Astrocyte of the spinal cord (primary cell): ENCODE data around the gene FHIT.

Experiments used
- DNase-seq: peaks from one replicate; pipeline ENCODE4 v3.0.0; 2011; ENCODE audit warnings: low read depth, low spot score
- H3K4me3 ChIP-seq: 2 replicates; pipeline ENCODE4 v1.5.1; 2011; ENCODE audit warnings: low read depth, mild to moderate bottlenecking, low read length, moderate library complexity
- in situ Hi-C: cut with HindIII; loops from 2 replicates; pipeline ENCODE4 v1.10.0; 2017; ENCODE audit warnings: low sequenced_read_pairs
- TF ChIP-seq, protein P1 (sequence below): IDR thresholded peaks from 2 replicates; pipeline ENCODE4 v1.5.1; 2012; ENCODE audit warnings: low read depth, mild to moderate bottlenecking, low read length, inconsistent platforms

The FHIT gene

DNA sequence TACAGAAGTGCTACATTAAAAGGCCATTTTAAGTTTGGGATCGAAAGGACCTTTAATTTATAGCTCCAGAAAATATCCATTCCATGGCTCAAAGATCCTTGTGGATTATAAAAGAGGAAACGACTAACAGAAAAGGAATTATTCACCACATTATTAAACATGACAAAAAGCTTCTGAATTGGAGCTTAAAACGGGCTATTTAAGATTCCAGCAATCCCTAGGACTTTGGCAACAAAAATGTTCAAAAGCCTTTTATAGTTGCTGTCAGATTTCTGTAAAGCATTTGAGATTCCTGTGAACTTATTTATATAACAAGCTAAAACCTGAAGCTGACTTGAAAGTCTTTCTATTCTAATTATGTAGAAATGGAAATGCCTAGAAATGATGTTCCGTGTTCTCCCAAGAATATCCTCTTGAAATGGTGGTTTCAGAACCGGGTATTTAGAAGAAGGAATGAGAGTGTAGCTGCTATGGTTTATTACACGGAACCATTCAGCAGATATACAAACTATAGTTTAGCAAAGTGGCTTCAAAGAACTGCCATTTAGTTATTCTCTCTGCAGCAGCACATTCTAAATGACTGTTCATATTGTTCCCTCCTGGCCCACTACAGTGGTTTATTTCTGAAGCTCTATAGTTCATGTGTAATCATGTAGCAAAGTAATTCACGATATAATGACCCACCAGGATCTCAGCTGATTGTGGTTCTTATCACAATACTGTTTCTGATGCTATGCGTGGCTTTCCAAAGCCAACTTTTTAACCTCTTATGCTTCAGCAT lies 961.7 kb downstream of the FHIT start:
- TF ChIP-seq, protein P1, sequence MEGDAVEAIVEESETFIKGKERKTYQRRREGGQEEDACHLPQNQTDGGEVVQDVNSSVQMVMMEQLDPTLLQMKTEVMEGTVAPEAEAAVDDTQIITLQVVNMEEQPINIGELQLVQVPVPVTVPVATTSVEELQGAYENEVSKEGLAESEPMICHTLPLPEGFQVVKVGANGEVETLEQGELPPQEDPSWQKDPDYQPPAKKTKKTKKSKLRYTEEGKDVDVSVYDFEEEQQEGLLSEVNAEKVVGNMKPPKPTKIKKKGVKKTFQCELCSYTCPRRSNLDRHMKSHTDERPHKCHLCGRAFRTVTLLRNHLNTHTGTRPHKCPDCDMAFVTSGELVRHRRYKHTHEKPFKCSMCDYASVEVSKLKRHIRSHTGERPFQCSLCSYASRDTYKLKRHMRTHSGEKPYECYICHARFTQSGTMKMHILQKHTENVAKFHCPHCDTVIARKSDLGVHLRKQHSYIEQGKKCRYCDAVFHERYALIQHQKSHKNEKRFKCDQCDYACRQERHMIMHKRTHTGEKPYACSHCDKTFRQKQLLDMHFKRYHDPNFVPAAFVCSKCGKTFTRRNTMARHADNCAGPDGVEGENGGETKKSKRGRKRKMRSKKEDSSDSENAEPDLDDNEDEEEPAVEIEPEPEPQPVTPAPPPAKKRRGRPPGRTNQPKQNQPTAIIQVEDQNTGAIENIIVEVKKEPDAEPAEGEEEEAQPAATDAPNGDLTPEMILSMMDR, result no peak
- no peak overlapping the region for H3K4me3 ChIP-seq
- DNase-seq, result no peak
- in situ Hi-C loops, result no loop called here

DNA sequence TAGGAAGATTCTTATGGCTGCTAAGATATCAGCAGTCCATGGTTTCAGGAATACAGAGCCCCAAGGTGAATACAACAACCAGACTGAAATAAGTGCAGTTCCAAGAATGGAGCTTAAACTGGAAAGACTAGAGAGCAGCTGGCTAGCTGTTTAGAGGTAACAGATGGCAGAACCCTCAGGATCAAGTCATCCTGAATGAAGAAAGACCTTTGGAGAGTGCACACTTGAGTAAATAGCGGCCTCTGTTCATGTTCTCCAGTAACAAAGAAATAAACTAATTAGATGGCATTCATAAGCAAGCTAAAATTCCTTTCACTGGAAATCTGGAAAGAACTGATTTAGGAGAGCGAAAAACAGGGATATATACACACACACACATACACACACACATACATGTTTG lies 968.4 kb downstream of the FHIT start:
- DNase-seq, result no peak
- in situ Hi-C loops, result no loop called here
- H3K4me3 ChIP-seq, result no peak overlapping the region
- TF ChIP-seq, protein P1, result no peak

DNA sequence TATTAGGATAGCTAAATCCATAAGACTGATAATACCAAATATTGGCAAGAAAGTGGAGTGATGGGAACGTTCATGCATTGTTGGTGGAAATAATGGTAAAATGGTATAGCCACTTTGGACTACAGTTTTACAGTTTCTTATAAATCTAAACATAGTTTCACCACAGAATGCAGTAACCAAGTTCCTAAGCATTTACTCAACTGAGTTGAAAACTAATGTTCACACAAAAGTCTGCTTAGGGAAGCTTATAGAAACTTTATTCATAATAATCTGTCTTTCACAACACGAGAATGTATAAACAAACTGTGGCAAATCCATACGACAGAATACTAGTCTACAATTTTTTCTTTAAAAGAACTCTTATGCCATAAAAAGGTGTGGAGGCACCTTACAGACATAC lies 969.3 kb downstream of the FHIT start:
- TF ChIP-seq, protein P1, result no peak
- no peak overlapping the region for H3K4me3 ChIP-seq
- DNase-seq, result no peak
- in situ Hi-C loops, result no loop called here

DNA sequence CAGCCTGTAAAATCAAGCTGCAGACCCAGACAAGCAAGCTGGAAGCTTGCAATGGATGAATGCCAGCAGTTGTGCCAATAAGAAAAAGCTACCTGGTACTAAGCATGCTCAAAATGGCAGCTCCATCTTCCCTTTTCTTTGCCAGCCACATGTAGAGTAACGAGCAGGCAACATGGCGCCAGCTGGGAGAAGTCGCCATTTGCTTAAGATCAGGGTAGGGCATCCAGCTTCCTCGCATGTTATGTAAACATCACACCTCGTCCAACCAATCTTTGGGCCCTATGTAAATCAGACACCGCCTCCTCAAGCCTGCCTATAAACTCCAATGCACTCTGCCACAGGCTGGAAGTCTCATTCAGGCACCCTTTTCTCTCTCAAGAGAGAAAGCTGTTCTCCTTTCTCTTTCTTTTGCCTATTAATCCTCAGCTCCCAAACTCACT lies 973.9 kb downstream of the FHIT start:
- TF ChIP-seq, protein P1, result no peak
- DNase-seq, result no peak
- in situ Hi-C loops, result no loop called here
- no peak overlapping the region for H3K4me3 ChIP-seq

DNA sequence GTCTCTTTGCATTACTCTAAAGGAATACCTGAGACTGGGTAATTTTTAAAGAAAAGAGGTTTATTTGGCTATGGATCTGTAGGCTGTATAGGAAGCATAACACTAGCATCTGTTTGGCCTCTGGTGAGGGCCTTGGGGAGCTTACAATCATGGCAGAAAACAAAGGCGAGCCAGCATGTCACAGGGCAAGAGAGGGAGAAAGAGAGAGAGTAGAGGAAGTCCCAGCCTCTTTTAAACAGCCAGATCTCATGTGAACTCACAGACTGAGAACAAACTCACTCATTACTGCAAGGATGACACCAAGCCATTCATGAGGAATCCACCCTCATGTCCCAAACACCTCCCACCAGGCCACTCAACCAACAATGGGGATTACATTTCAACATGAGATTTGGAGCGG lies 974.6 kb downstream of the FHIT start:
- in situ Hi-C loops, result no loop called here
- TF ChIP-seq, protein P1, result no peak
- no peak overlapping the region for H3K4me3 ChIP-seq
- no peak for DNase-seq

DNA sequence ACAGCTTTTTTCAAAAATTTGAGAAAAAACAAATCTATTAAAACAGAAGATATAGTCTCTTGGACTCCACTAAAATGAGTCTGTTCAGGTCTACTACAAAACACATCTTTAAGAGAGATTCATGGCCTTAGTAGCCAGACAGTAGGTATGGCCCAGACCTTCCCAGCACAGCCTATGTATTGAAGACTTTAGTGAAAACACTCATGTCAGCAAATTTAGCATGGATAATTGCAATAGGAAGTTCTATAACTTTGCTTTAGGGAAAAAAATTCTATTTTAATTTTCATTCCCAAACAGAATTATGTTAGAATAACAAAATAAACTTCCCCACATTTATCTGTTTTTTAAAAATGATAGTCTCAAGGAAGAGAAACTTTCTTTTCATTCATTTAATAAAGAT lies 976.6 kb downstream of the FHIT start:
- in situ Hi-C loops, result no loop called here
- TF ChIP-seq, protein P1, result no peak
- DNase-seq, result no peak
- no peak overlapping the region for H3K4me3 ChIP-seq
